Muscle layer of duodenum (tissue), 2 donors: ENCODE measurements around the gene PCDHB11.
"Not testable (repeated sequence)": the region's sequence is repeated elsewhere in the genome, so short reads cannot be mapped to it uniquely, and the experiment has no call there.

Experiments used
- H3K27ac ChIP-seq: one replicate; pipeline ENCODE4 v1.7.0; 2013; ENCODE audit warnings: mild to moderate bottlenecking, low read length
- H3K27me3 ChIP-seq: one replicate; pipeline ENCODE4 v1.7.0; 2013; ENCODE audit warnings: low read depth, mild to moderate bottlenecking, control low read depth, low read length
- H3K36me3 ChIP-seq, 2 donors: one replicate each; pipeline ENCODE4 v1.7.0; 2013; ENCODE audit warnings: low read length in 2 of 2, control low read depth in 1 of 2, mild to moderate bottlenecking in 1 of 2; ENCODE audit not compliant: insufficient read depth in 2 of 2, control insufficient read depth in 1 of 2
- H3K4me1 ChIP-seq, 2 donors: one replicate each; pipeline ENCODE4 v1.7.0; 2013; ENCODE audit warnings: low read length in 2 of 2, mild to moderate bottlenecking in 2 of 2, control low read depth in 1 of 2, moderate library complexity in 1 of 2; ENCODE audit not compliant: insufficient read depth in 2 of 2, control insufficient read depth in 1 of 2
- H3K4me3 ChIP-seq, 2 donors: one replicate each; pipeline ENCODE4 v1.7.0; 2013; ENCODE audit warnings: low read length in 2 of 2, low read depth in 1 of 2, mild to moderate bottlenecking in 1 of 2
- H3K9me3 ChIP-seq, 2 donors: one replicate each; pipeline ENCODE4 v1.7.0; 2013; ENCODE audit warnings: low read length in 2 of 2, control low read depth in 1 of 2, mild to moderate bottlenecking in 1 of 2; ENCODE audit not compliant: control insufficient read depth in 1 of 2
- donor health status: healthy.

Gene PCDHB11

GRCh38 chr5:141174291-141175104, 24.9 kb upstream of the PCDHB11 start:
- H3K27me3 ChIP-seq, result not testable (repeated sequence)

DNA sequence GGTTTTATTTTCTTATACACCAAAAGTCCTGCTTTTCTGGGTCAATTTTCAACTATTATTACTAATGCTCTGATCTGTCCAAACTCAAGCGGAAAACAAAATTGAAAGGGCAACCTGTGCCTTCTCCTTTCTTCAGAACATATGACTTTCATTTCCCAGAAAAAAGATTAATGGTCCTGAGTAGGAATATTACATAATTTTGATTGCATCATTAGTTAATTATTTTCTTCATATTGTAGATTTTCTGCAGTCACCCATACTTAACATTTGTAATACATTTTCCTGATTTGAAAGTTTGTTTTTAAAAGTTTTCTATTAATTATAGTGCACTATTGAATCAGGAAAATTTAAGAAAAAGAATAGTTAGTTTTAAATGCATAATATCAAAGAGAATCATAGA, 23.5 kb upstream of the PCDHB11 start:
- H3K4me1 ChIP-seq, result no peaks in the 10 kb centered on the region
- H3K36me3 ChIP-seq, result no peaks in the 10 kb centered on the region
- no peak overlapping the region for H3K27ac ChIP-seq
- H3K27me3 ChIP-seq, result no peaks in the 10 kb centered on the region
- no peak overlapping the region for H3K4me3 ChIP-seq
- peaks cover 43 to 68% of the 10 kb centered on the region in 2 donors for H3K9me3 ChIP-seq

More at GRCh38 chr5:141174291-141175104, 24.9 kb upstream of the PCDHB11 start:
- not testable (repeated sequence) for H3K27ac ChIP-seq, H3K36me3 ChIP-seq, H3K4me1 ChIP-seq
- peak overlapping the region in 1 of 2 donors; percentile 41 for H3K4me3 ChIP-seq
- peaks cover 43 to 65% of the 10 kb centered on the region in 2 donors for H3K9me3 ChIP-seq

- peaks cover 43 to 66% of the 10 kb centered on the region in 2 donors for H3K9me3 ChIP-seq
- not testable (repeated sequence) for H3K27ac ChIP-seq, H3K36me3 ChIP-seq, H3K4me1 ChIP-seq, H3K27me3 ChIP-seq
- peak within 1 kb of the TSS in 1 of 2 donors; percentile 17 for H3K4me3 ChIP-seq
Observed at GRCh38 chr5:141177577-141178191, 21.7 kb upstream of the PCDHB11 start, which contains the start of gene PCDHB8. PCDHB8 (plus strand) TSS chr5:141177790; CDS start chr5:141178035, 245 bp downstream.

- H3K9me3 ChIP-seq, result peaks cover 43 to 63% of the 10 kb centered on the region in 2 donors
- not testable (repeated sequence) for H3K27ac ChIP-seq
Observed at GRCh38 chr5:141179371-141179770, 20.1 kb upstream of the PCDHB11 start.

GRCh38 chr5:141179876-141180275, 19.6 kb upstream of the PCDHB11 start:
- H3K9me3 ChIP-seq, result peaks cover 42 to 63% of the 10 kb centered on the region in 2 donors
- not testable (repeated sequence) for H3K36me3 ChIP-seq, H3K4me1 ChIP-seq, H3K27me3 ChIP-seq, H3K27ac ChIP-seq
- peak overlapping the region in 1 of 2 donors; percentile 20 for H3K4me3 ChIP-seq

More at GRCh38 chr5:141179371-141179770, 20.1 kb upstream of the PCDHB11 start:
- not testable (repeated sequence) for H3K27me3 ChIP-seq, H3K36me3 ChIP-seq, H3K4me1 ChIP-seq
- peak overlapping the region in 1 of 2 donors; percentile 2 for H3K4me3 ChIP-seq

DNA sequence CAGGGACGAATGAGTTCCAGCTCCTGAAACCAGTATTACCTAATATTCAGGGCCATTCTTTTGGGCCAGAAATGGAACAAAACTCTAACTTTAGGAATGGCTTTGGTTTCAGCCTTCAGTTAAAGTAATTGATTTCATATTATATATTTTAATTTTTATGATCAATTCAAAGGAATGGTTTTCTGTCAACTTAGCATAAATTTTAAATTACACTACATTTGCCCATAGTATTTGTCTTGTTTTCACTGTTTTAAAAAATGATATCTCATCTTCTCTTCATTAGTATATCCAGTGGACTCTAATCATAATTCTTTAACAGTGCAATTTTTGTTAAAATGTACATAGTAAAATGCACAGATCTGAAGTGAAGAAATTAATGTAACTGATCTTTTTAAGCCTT, 19.1 kb upstream of the PCDHB11 start:
- no peaks in the 10 kb centered on the region for H3K36me3 ChIP-seq
- no peaks in the 10 kb centered on the region for H3K27me3 ChIP-seq
- H3K9me3 ChIP-seq, result peaks cover 37 to 60% of the 10 kb centered on the region in 2 donors

DNA sequence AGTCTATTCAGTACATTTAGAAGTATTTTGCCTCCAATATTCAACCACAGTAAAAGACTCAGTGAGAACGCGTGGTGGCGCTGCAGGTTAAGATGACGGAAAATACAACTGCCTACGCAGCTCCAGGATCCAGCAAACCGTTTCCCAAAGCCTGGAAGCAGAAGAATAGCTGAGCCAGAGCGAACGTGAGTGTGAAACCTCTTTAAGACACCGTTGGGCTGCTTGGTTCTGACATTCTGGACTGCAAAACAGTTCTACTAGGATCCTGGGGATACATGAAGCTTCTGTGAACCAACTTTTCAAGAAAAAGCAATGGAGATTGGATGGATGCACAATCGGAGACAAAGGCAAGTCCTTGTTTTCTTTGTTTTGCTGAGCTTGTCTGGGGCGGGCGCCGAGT, 17.2 kb upstream of the PCDHB11 start, which contains the start of gene PCDHB16:
PCDHB16 (plus strand) TSS at position 140 of the 400 bp plus-strand sequence; CDS start at position 313, 173 bp downstream.
- Histone ChIP-seq H3K27me3 (no peaks in the 10 kb centered on the region), H3K36me3 (no peaks in the 10 kb centered on the region), H3K9me3 (peaks cover 31 to 56% of the 10 kb centered on the region in 2 donors), H3K4me3 (peak within 1 kb of the TSS; percentile 49 to 64), H3K27ac (no peak within 1 kb of the TSS), H3K4me1 (no peaks in the 10 kb centered on the region)

More for the DNA sequence above, 19.1 kb upstream of the PCDHB11 start:
- no peaks in the 10 kb centered on the region for H3K4me1 ChIP-seq
- H3K27ac ChIP-seq, result no peak overlapping the region
- peak overlapping the region in 1 of 2 donors; percentile 20 for H3K4me3 ChIP-seq

DNA sequence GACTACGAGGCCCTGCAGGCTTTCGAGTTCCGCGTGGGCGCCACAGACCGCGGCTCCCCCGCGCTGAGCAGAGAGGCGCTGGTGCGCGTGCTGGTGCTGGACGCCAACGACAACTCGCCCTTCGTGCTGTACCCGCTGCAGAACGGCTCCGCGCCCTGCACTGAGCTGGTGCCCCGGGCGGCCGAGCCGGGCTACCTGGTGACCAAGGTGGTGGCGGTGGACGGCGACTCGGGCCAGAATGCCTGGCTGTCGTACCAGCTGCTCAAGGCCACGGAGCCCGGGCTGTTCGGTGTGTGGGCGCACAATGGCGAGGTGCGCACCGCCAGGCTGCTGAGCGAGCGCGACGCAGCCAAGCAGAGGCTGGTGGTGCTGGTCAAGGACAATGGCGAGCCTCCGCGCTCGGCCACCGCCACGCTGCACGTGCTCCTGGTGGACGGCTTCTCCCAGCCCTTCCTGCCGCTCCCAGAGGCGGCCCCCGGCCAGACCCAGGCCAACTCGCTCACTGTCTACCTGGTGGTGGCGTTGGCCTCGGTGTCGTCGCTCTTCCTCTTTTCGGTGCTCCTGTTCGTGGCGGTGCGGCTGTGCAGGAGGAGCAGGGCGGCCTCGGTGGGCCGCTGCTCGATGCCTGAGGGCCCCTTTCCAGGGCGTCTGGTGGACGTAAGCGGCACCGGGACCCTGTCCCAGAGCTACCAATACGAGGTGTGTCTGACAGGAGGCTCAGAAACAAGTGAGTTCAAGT, 15.1 kb upstream of the PCDHB11 start:
- Histone ChIP-seq H3K9me3 (peaks cover 17 to 55% of the 10 kb centered on the region in 2 donors), H3K4me3 (peak overlapping the region in 1 of 2 donors; percentile 64)
- not testable (repeated sequence) for H3K27me3 ChIP-seq, H3K4me1 ChIP-seq, H3K36me3 ChIP-seq, H3K27ac ChIP-seq

DNA sequence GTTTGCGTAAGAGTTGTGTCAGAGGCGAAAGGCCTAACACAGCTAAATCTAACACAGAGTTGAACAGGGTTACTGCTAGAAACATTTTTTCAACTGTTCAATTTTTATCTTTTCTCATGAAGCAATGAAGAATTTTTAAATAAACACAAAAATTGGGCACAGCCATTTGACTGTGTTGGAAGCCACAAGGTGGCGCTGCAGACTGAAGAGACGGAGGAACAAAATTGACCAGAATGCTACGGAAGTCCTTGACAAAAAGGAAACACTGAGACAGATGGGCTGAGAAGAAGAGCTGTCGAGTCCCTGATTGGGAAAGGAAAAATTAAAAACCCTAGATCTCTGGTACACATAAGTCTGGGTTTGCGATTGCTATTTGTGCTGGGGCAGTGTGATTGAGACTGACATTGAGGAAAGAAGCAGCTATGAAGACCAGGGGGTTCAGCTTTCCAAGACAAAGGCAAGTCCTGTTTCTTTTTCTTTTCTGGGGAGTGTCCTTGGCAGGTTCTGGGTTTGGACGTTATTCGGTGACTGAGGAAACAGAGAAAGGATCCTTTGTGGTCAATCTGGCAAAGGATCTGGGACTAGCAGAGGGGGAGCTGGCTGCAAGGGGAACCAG, 12.4 kb upstream of the PCDHB11 start, which contains the start of gene PCDHB9:
PCDHB9 (plus strand) TSS at position 265 of the 616 bp plus-strand sequence; CDS start at position 423, 158 bp downstream.
- peaks cover 22 to 66% of the 10 kb centered on the region in 2 donors for H3K9me3 ChIP-seq
- no peak within 1 kb of the TSS for H3K27ac ChIP-seq
- no peaks in the 10 kb centered on the region for H3K27me3 ChIP-seq
- H3K4me1 ChIP-seq, result no peaks in the 10 kb centered on the region
- H3K36me3 ChIP-seq, result no peaks in the 10 kb centered on the region
- peak within 1 kb of the TSS; percentile 40 to 52 for H3K4me3 ChIP-seq

DNA sequence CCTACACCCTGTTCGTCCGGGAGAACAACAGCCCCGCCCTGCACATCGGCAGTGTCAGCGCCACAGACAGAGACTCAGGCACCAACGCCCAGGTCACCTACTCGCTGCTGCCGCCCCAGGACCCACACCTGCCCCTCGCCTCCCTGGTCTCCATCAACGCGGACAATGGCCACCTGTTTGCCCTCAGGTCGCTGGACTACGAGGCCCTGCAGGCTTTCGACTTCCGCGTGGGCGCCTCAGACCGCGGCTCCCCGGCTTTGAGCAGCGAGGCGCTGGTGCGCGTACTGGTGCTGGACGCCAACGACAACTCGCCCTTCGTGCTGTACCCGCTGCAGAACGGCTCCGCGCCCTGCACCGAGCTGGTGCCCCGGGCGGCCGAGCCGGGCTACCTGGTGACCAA, 10.7 kb upstream of the PCDHB11 start:
- H3K9me3 ChIP-seq, result peaks cover 18 to 64% of the 10 kb centered on the region in 2 donors
- H3K27ac ChIP-seq, H3K36me3 ChIP-seq, H3K27me3 ChIP-seq, H3K4me1 ChIP-seq: not testable (repeated sequence)
- H3K4me3 ChIP-seq, result peak overlapping the region in 1 of 2 donors; percentile 44
